Suppressor macrophage treated with lipopolysaccharide for 1 hour (primary cell): ENCODE measurements around the gene TULP1.
A peak's percentile ranks its signal among the peaks of the same experiment; 100 is the strongest.
"Not testable (repeated sequence)": the region's sequence is repeated elsewhere in the genome, so short reads cannot be mapped to it uniquely, and the experiment has no call there.

Experiments used
- DNase-seq, 3 donors: peaks; one replicate each; pipeline ENCODE4 v3.0.0-alpha.2; 2020 to 2022

The TULP1 gene

DNA sequence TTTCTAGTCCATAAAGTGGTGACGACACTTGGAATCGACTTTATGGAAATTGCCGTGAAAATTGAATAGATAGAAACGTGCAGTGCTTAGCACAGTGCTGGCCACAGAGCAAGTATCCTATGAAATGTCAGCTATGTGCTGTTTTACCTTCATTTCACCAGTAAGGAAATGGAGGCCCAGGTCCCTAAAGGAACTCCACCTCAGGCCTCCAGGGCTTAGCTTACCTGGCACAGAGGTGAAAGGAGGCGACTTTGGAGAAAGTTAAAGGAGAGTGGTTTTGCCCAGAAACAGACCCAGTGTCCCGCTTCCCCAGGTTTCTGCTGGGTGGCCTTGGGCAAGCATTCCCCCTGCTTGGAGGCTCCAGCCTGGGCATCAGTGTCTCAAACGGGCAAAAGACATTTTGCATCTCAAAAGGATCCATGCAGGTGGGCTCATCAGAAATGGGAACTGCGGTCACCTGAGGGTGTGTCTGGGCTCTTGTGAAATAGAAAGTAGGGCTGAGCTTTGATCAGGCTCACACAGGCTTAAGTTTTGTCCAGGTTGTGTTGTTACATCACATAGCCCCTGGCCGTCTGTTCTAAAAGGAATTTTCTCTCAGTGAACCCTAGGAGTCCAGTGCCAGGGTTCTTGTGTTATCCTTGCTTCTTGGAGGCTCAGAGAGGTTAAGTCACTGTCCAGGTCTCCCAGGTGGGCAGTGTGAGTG is 6.8 kb upstream of the TULP1 start:
- no peak for DNase-seq

DNA sequence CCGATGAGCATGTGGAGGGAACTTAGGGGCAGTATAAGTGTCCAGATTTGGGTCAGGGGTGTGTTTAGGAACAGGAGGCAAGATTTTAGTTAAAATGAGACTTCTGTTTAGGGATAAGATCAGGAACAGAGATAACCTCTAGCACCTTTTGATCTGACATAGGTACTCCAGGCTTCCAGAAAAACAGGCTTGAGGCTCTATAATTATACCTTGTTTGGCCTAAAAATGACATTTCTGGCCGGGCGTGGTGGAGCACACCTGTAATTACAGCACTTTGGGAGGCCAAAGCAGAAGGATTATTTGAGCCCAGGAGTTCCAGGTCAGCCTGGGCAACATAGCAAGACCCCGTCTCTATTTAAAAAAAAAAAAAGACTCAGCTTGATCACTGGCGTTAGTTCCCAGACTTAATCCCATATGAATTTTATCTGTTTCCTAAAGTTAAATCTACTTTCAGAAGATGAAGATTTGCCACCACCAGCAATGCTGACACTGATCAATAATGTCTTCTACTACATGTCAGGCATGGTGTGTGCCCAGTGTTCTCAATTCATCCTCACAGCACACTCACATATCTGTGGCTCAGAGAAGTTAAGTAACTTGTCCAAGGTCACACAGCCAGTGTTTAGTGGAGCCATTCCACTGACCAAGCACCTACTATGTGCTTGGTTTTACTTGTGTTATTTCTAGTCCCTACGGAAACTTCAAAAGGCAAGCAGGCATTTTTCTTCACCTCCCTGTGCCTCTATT is 6.0 kb upstream of the TULP1 start:
- DNase-seq, result no peak

DNA sequence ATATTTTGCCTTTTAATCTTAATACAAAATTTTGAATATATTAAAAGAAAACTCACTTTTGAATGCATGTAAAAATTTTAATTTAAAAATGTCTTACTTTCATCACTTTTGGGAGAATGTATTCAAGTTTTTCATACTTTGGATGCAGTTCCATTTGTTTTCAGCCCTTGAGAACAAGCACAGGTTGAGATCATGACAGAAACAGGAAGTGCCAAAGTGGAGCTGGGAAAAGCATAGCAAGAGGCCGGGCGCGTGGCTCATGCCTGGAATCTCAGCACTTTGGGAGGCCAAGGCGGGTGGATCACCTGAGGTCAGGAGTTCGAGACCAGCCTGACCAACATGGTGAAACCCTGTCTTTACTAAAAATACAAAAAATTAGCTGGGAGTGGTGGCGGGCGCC is 5.3 kb upstream of the TULP1 start:
- peak in 2 of 3 donors; percentile 17 to 28 for DNase-seq

DNA sequence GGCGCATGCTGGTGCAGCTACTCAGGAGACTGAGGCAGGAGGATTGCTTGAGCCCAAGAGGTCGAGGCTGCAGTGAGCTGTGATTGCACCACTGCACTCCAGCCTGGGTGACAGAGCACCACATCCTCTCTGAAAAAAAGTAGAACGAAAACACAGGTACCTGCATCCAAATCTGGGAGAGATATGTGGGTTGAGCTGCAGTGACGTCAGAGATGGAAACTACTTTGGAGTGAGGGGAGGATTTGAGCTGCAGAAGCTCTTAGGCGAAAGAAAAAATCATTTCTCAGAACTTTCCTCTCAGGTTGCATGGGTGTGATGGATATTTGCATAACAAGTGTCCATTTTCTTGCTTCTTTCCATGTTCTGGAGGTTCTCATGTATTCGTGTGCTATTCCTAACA is 4.0 kb upstream of the TULP1 start:
- no peak for DNase-seq

DNA sequence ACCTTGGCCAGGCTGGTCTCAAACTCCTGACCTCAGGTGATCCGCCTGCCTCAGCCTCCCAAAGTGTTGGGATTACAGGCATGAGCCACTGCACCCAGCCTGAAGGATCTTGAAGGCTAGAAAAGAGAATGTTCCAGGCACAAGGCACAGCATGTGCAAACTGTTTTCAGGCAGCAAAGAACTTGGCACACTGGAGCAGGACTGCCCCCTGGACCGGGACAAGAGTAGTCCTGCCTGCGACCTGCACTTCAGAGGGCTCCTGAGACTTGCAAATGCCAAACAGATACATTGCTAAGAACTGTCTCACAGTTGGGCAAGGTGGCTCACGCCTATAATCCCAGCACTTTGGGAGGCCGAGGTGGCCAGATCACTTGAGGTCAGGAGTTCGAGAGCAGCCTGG is 3.2 kb upstream of the TULP1 start:
- not testable (repeated sequence) for DNase-seq

DNA sequence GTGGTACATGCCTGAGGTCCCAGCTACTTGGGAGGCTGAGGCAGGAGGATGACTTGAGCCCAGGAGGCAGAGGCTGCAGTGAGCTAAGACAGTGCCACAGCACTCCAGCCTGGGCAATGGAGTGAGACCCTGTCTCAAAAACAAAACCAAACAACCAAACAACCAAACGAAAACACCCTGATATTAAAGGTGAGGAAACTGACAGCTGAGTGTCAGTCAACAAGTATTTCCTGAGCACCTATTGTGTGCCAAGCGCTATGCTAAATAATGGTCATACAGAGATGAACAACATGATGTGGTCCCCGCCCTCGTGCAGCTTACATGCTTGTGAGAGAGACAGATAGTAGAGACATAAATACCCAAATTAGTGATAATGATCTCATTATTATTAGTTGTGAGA is 1.9 kb upstream of the TULP1 start:
- no peak for DNase-seq

DNA sequence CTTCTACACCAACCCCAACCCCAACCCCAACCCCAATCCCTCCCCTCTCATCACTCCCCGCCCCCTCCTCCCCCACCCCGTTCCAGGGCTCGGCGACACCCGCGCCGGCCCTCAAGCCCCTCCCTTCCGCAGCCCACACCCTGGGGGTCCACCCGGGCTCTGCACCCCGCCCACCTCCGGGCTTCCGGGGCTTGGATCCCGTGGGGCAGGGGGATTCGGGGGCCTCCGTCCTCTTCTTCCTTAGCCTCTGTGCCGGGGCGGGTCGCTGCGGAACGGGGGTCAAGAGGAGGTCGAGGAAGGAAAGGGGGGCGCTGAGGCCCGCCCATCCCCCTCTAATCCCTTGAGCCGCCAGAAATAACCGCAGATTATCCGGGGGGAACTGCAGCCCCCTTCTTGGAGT is 690 bp downstream of the TULP1 start:
- no peak for DNase-seq

DNA sequence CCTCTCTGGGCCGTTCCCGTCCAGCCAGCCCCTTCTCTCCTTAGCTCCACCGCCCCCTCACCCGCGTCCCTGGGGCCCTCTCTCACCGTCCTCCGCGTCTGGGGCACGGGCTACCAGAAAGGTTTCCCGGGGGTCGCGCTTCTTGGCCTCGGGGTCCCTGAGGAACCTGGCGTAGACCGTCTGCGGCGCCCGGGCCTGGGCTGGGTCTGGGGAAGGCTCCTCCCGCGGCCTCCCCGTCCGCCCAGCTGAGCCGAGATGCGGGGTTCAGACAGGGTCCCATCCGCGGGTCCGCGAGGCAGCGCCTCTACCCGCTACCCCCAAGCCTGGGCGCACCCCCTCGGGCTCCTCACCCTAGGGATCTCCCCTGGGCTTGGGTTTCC is 1.1 kb downstream of the TULP1 start:
- DNase-seq, result no peak

DNA sequence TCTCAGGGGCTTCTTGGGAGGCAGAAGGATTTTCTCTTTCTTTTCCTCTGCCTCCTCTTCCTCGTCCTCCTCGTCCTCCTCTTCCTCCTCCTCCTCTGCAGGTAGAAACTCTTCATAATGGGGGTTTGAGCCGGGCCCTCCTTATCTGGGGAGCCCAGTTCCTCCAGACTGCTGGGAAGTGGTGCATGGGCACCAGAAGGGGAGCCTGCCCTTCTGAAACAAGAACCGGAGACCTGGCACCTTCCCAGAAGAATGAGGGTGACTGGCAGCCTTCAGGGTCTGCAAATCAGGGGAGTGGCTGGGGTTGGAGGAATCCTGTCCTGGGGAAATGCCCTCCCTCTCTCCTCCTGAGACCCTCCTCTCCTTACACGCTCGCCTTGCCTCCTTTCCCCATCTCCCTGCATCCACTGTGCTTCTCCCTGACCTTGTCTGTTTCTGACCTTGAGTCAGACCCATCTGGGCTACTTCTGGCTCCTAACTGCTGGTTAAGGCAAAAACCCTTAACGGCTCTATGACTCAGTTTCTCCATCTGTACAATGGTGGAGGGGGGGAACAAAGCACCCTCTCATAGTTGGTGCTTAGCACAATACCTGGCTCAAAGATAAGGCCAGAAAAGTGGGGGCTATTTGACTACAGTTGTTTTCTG is 1.7 kb downstream of the TULP1 start:
- DNase-seq, result no peak

DNA sequence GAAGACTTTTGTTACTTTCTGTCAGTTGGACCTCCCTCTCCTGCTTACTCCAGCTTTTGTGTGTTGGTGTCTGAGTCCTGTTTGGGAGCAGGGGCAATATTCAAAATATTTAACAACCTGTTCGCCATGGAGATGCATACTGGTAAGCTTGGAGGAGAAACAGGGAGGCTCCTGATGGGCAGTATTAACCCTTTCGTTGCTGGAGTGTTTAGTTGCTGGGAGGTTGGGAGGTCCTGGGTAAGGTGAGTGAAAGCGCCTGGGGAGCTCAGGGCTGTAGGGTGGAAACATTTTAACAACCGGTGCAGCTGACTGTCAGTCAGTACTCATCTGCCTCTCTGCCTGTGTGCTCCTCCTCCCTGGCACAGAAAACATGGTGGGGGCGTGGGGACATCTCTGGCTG is 4.2 kb downstream of the TULP1 start:
- no peak for DNase-seq

DNA sequence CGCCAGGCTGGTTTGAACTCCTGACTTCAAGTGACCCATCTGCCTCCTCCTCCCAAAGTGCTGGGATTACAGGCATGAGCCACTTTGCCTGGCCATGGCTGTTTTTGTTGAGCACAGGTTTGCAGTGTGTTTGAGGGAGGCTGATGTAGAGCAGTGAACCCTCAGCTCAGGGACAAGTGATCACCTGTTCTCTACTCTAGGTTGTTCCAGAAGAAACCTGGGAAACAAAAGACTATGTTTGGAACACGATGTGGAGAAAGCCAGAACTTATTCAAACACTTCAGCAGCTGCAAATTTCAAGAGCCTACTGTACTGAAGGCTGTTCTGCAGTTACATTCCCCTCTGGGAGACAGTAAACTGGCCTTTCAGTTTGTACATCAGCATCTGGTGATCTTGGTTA is 4.7 kb downstream of the TULP1 start:
- DNase-seq, result no peak

DNA sequence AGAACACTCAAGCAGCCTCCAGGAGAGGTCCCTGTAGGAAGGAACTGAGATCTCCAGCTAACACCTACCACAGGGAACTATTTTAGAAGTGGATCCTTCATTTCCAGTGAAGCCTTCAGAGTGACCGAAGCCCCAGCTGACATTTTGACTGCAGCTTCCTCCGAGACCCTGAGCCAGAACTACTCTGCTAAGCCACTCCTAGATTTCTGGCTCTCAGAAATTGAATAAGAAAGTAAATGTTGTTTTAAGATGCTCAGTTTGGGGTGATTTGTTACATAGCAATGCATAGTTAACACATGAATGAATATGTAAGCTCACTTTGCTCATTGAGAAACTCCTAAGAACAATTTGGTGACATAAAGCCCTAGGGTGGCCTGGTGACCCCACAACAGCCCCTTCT is 5.5 kb downstream of the TULP1 start:
- DNase-seq, result no peak

DNA sequence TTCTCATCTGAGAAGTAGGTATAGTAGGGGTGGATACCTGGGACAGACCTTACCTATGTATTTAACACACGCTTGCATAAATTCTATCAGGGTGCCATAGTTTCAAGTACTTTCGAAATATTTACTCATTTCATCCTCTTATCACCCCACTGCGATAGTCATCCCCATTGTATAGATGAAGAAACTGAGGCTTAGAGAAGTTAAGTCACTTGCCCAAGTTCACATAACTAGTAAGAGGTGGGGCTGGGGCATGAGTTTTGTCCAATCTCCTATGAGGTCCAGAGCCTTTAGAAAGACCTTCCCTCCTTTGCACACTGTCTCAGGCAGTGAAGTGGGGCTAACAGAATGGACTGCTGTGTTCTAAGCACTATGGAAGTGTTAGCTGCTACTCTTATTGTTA is 6.2 kb downstream of the TULP1 start:
- no peak for DNase-seq

DNA sequence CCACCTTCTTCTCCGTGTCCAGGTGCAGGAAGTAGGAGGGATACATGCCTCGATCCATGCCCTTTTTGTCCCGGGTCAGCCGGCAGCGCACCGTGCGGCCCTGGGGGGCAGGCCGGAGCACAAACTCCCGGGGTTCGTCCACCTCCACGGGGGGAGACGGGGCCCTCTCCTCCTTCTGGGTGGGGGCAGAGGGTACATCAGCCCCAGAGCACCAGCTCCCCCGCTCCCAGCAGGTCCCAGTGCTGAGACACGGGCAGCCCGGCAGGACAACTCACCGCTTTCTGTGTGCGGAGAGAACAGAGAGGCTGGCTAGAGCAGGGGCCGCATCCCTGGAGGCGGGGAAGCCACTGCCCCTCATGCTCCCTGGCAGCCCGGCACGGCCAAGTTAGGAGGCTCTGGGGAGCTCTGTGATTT is 6.7 kb downstream of the TULP1 start:
- DNase-seq, result no peak

DNA sequence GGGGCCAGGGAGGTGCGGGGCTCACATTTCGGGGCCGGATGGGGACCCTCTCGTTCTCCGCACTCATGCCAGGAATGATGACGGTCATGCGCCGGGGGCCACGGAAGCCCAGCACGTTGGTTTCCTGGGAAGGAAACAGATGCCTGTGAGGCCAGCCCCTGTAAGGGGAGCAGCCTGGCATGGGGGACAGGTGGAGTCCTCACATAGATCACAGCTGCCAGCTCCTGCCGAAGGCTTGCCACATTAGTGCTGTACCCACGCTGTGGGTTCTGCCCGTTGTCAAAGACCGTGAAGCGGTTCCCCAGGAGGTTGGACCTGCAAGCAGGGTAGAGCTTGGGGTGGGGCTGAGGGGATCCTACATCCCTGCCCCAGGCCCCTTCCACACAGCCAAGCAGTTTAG is 9.2 kb downstream of the TULP1 start:
- no peak for DNase-seq

DNA sequence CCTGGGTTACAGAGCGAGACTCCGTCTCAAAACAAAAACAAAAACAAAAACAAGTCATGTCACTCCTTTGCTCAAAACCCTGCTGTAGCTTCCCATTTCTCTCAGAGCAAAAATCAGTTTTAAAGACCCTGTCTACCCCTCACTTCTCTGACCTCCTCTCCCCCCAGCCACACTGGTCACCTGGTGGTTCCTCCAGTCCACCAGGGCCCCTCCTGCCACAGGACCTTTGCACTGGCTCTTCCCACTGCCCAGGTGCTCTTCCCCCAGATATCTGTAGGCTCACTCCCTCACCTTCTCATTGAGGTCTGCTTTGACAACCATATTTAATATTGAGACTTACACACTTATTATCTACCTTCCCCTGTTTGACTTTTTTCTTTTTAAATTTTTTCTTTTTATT is 10.9 kb downstream of the TULP1 start:
- DNase-seq, result no peak

DNA sequence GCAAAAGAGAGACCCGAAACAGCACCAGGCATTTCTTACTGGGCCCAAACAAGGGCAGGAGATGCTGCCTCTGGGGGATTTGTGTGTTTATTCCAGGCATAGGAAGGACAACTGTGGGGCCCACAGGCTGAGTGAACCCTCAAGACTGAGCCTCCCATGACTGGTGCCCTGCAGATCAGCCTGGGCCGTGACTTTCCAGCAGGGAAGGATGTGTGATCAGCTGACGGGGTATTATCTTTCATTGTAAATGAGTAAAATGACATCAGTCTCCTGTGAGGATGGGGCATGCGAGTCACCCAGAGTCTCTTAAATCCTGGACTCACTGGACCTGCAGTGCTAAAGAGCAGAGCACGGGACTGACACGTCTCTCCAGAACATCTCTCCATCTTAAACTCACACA is 11.9 kb downstream of the TULP1 start:
- DNase-seq, result peak; percentile 55 to 60 (median 57)

DNA sequence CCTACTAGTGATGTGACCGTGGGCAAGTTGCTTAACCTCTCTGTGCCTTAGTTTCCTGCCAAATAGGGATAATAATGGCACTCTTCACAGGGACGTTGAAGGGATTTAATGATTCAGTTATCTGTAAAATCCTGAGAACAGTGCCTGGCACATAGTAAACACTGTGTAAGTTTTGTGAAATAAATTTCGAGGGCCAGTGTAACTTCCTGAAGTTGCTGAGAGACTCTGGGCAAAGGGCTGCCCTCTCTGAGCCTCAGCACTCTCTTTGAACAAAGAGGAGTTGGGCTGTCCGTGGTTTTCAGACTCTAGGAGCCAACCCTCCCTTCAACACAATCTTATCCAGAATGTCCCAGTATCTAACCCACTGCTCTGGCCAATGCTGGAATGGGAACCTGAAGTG is 13.3 kb downstream of the TULP1 start:
- DNase-seq, result no peak

DNA sequence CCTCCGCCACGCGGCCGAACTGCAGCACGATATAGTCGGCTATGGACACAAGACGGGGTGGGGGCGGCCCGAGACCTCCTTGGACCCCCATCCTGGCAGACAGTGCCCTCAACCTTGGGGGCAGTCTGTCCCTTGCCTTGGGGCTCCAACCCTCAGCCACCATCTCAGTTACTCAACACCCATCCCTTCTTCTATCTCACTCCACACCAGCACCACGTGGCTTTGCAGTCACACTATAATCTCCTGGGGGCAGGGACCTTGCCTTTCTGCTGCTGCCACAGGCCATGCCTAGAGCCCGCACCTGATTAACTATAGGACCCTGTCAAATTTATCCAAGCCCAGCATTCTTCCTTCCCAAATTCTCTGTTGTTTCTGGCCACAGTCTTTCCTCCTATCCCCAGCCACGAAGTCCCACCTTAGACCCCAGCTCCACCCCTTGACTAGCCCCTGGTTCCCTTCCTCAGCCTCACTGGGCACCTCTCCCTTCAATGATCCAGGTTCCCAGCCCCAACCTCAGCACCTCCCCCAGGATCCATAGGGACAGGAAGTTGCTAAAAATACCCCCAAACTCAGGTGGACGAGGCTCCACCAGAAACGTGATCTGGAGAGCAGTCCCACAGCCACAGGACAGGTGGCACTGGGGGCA is 14.2 kb downstream of the TULP1 start:
- no peak for DNase-seq

DNA sequence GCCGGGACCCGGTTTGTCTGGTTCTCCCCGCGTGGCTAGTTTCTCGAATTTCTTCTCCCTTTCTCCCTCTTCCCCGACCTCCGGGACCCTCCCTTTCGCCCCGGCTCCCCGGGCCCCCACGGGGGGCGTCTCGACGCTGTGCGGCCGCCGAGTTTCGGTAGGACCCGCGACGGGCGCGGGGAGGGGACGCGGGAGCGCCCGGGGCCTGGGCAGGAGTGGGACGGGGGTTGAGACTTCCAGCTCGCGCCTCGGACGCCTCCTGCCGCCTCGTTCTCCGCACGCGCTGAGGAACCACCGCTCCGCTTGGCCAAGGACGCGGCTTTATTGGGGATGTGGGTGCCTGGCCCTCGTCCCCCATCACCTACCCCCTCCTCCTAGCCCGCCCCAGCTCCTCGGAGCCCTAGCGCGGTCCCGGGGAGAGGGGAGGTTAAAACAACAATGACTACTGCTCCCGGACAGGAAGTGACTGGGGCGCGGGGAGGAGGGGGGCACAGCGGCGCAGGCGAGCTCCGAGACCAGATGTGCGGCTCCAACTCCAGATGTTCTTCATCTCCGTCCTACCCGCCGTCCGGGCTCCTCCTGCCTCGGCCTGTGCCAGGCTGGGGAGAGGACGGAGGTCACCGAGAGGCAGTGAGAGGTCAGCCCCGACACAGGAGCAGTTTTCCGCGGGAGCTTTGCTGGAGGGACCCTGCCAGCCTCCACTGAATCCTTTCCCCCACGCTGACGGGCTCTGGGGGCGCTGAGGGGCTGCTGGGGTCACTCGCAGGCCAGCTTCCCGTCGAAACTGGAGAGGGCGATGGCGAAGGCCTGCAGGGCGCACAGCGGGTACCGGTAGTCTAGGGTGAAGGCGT is 14.9 kb downstream of the TULP1 start:
- DNase-seq, result peak in 2 of 3 donors; percentile 47 to 63

DNA sequence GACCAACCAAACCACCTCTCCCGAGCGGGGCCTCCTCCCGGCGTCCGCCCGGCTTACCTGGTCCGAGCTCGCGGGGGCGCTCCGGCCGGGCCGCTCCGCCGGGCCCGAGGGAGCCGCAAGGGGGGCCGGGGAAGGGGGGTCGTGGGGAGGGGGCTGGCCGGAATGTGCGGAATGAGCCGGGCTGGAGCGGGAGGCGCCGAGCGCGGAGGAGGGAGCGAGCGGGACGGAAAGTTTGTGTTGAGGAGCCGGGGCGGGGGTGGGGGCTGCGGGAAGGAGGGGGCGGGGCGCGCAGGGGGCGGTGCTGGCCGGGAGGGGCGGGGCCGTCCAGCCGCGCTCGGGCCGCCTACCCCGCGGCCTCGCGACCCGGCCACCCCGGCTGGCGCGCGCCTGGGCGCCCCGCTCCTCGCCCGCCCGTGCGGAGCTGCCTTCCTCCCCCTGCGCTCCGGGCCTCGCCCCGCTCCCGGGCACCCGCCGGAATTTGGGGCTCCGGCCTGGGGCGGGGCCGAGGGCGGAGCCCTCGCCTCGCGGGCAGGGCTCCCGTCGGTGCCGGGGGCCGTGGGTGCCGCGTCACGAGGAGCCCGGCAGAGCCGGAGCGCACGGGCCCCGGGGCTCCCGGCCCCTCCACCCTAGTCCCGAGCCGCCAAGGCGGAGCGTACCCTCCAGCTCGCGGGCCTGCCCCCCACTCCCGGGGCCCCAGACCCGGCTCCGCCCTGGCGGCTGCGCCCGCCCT is 15.7 kb downstream of the TULP1 start, which contains the start of gene TEAD3:
TEAD3 (minus strand) TSS at position 239 of the 730 bp plus-strand sequence.
- DNase-seq, result peak; percentile 34 to 75 (median 53)
